ENCODE measurements around the gene IMP3. TPM values are rescaled to one million over a fixed set of nuclear protein-coding genes. Genes with fewer than 3 reads are reported as not detected.

The IMP3 gene
- polyA plus RNA-seq, 10 donors = 25.1 to 38.3 (median 31.1) TPM

- DNase-seq = peak; percentile 95 to 99 (median 96)
Measured at GRCh38 chr15:75625542-75626347, 14.3 kb downstream of the IMP3 start, which contains the start of gene SNUPN. SNUPN (minus strand) TSS chr15:75625725; CDS start chr15:75621051, 4,674 bp downstream.

- DNase-seq = peak in 1 of 3 donors; percentile 30
Measured at GRCh38 chr15:75622505-75622904, 17.5 kb downstream of the IMP3 start.

GRCh38 chr15:75620841-75621391, 19.1 kb downstream of the IMP3 start:
- DNase-seq = peak; percentile 93 to 97 (median 95)

- DNase-seq = peak; percentile 78 to 94 (median 86)
Measured at GRCh38 chr15:75620058-75620820, 19.8 kb downstream of the IMP3 start.

GRCh38 chr15:75616766-75617165, 23.3 kb downstream of the IMP3 start:
- no peak for DNase-seq

GRCh38 chr15:75606711-75607699, 33.0 kb downstream of the IMP3 start:
- no peak for DNase-seq

GRCh38 chr15:75606026-75606425, 34.0 kb downstream of the IMP3 start:
- DNase-seq = no peak

- DNase-seq = no peak
Measured at GRCh38 chr15:75599401-75599800, 40.6 kb downstream of the IMP3 start.

GRCh38 chr15:75598361-75598760, 41.7 kb downstream of the IMP3 start:
- no peak for DNase-seq

- peak in 1 of 3 donors; percentile 27 for DNase-seq
Measured at GRCh38 chr15:75597667-75598341, 42.2 kb downstream of the IMP3 start.

- DNase-seq = no peak
Measured at GRCh38 chr15:75596703-75597345, 43.2 kb downstream of the IMP3 start.

GRCh38 chr15:75594276-75594675, 45.7 kb downstream of the IMP3 start:
- no peak for DNase-seq

GRCh38 chr15:75591655-75592364, 48.2 kb downstream of the IMP3 start:
- DNase-seq = no peak

- no peak for DNase-seq
Measured at GRCh38 chr15:75590239-75590638, 49.8 kb downstream of the IMP3 start.

Other genes starting within 250 kb of the IMP3 start
- gene SIN3A, start 188.5 kb downstream of the IMP3 start, polyA plus RNA-seq (ENCODE audit: insufficient read length in 10 of 10) = 10 to 100 TPM; 25.7 to 38.3 (median 30.4) TPM
- gene PTPN9, start 60.9 kb downstream of the IMP3 start, polyA plus RNA-seq (ENCODE audit: insufficient read length in 10 of 10) = 10 to 100 TPM; 18.9 to 35.2 (median 23.8) TPM
- gene SNUPN, start 14.5 kb downstream of the IMP3 start, polyA plus RNA-seq (ENCODE audit: insufficient read length in 10 of 10) = 10 to 100 TPM; 16.7 to 25.5 (median 20.2) TPM
- 10 to 100 TPM; 12.4 to 19.3 (median 15.1) TPM for gene SNX33, start 7.7 kb upstream of the IMP3 start, polyA plus RNA-seq (ENCODE audit: insufficient read length in 10 of 10)
- gene CSPG4, start 72.6 kb upstream of the IMP3 start, polyA plus RNA-seq (ENCODE audit: insufficient read length in 10 of 10) = 10 to 100 TPM; 47.8 to 91.9 (median 81.5) TPM
- 10 to 100 TPM; 44.0 to 64.5 (median 56.1) TPM for gene UBE2Q2, start 203.2 kb upstream of the IMP3 start, polyA plus RNA-seq (ENCODE audit: insufficient read length in 10 of 10)